Activated CD4-positive, CD25-positive, alpha-beta regulatory T cell treated with anti-CD3 and anti-CD28 coated beads, Interleukin-2, amount 50 U/mL, for 72 hours (primary cell): Measurements from ENCODE around the gene ACP4.
"Not testable (repeated sequence)": the region's sequence is repeated elsewhere in the genome, so short reads cannot be mapped to it uniquely, and the experiment has no call there.

Source experiments
- DNase-seq: peaks from one replicate; pipeline ENCODE4 v3.0.0; 2021

The ACP4 gene

GRCh38 chr19:50790396-50790795 lies at the start of gene ACP4:
TSS of gene ACP4 (plus strand) at chr19:50790415. CDS start at chr19:50790415, 0 bp downstream.
- DNase-seq, result no peak

- no peak for DNase-seq
Measured at GRCh38 chr19:50741179-50741933, 48.9 kb upstream of the ACP4 start.

GRCh38 chr19:50743537-50743936 lies 46.7 kb upstream of the ACP4 start:
- no peak for DNase-seq

- no peak for DNase-seq
Measured at GRCh38 chr19:50745221-50745620, 45.0 kb upstream of the ACP4 start.

- not testable (repeated sequence) for DNase-seq
Measured at GRCh38 chr19:50747141-50747540, 43.1 kb upstream of the ACP4 start.

- no peak for DNase-seq
Measured at GRCh38 chr19:50749490-50749889, 40.7 kb upstream of the ACP4 start.

GRCh38 chr19:50750010-50750409 lies 40.2 kb upstream of the ACP4 start:
- no peak for DNase-seq

- no peak for DNase-seq
Measured at GRCh38 chr19:50753879-50754278, 36.3 kb upstream of the ACP4 start.

- not testable (repeated sequence) for DNase-seq
Measured at GRCh38 chr19:50756244-50756643, 34.0 kb upstream of the ACP4 start.

GRCh38 chr19:50757624-50758023 lies 32.6 kb upstream of the ACP4 start:
- DNase-seq, result not testable (repeated sequence)

- not testable (repeated sequence) for DNase-seq
Measured at GRCh38 chr19:50759076-50759475, 31.1 kb upstream of the ACP4 start.

GRCh38 chr19:50759886-50760285 lies 30.3 kb upstream of the ACP4 start:
- no peak for DNase-seq

GRCh38 chr19:50761501-50761900 lies 28.7 kb upstream of the ACP4 start:
- DNase-seq, result not testable (repeated sequence)

- DNase-seq, result not testable (repeated sequence)
Measured at GRCh38 chr19:50763521-50763920, 26.7 kb upstream of the ACP4 start.

- DNase-seq, result no peak
Measured at GRCh38 chr19:50764409-50764808, 25.8 kb upstream of the ACP4 start.

- DNase-seq, result not testable (repeated sequence)
Measured at GRCh38 chr19:50766746-50767145, 23.5 kb upstream of the ACP4 start.

GRCh38 chr19:50767263-50767662 lies 23.0 kb upstream of the ACP4 start:
- DNase-seq, result not testable (repeated sequence)

- DNase-seq, result no peak
Measured at GRCh38 chr19:50768277-50768676, 21.9 kb upstream of the ACP4 start.

GRCh38 chr19:50770164-50770563 lies 20.1 kb upstream of the ACP4 start, which contains the start of gene GPR32:
TSS of gene GPR32 (plus strand) at chr19:50770464. CDS start at chr19:50770601, 137 bp downstream.
- DNase-seq, result not testable (repeated sequence)

GRCh38 chr19:50770888-50771287 lies 19.3 kb upstream of the ACP4 start:
- no peak for DNase-seq

GRCh38 chr19:50772476-50772875 lies 17.7 kb upstream of the ACP4 start:
- no peak for DNase-seq

- DNase-seq, result not testable (repeated sequence)
Measured at GRCh38 chr19:50772912-50773311, 17.3 kb upstream of the ACP4 start.

GRCh38 chr19:50773454-50773853 lies 16.8 kb upstream of the ACP4 start:
- DNase-seq, result not testable (repeated sequence)

GRCh38 chr19:50776131-50776530 lies 14.1 kb upstream of the ACP4 start:
- no peak for DNase-seq

GRCh38 chr19:50777261-50777660 lies 13.0 kb upstream of the ACP4 start:
- DNase-seq, result no peak
